SK-N-SH treated with all-trans-retinoic acid at 6 μM for 48 hours (cell line): ENCODE results near the gene LSM7.

ENCODE experiments used
- ISL1 ChIP-seq: fragments of 250-450 bp; sonication (Bioruptor Pico); IDR thresholded peaks from 2 replicates; pipeline ENCODE4 v2.1.2; 2022; ENCODE audit warnings: mild to moderate bottlenecking, moderate library complexity
- PATZ1 ChIP-seq: fragments of 250-450 bp; sonication (Bioruptor Pico); IDR thresholded peaks from 2 replicates; pipeline ENCODE4 v1.8.0; 2020; ENCODE audit warnings: mild to moderate bottlenecking, moderate library complexity, borderline replicate concordance
- TCF4 ChIP-seq: fragments of 250-450 bp; sonication (Bioruptor Pico); IDR thresholded peaks from 2 replicates; pipeline ENCODE4 v1.8.0; 2021; ENCODE audit warnings: mild to moderate bottlenecking, moderate library complexity, borderline replicate concordance

- TF ChIP-seq ISL1 (CRISPR knock-in tag) (no peak), PATZ1 (no peak), TCF4 (CRISPR knock-in tag) (no peak)
These were observed 8.3 kb downstream of the LSM7 start for GRCh38 chr19:2320049-2320448.
